Glomerular visceral epithelial cell (primary cell): ENCODE data around the gene DPEP1.
A peak's percentile ranks its signal among the peaks of the same experiment; 100 is the strongest.

Source experiments
- DNase-seq: peaks from one replicate; pipeline ENCODE4 v3.0.0-alpha.2; 2016; ENCODE audit errors: extremely low spot score

The DPEP1 gene

GRCh38 chr16:89599451-89599858 lies 14.0 kb upstream of the DPEP1 start:
- peak; percentile 60 for DNase-seq

GRCh38 chr16:89599902-89600301 lies 13.5 kb upstream of the DPEP1 start:
- DNase-seq = no peak

- no peak for DNase-seq
Observed at GRCh38 chr16:89600427-89600826, 13.0 kb upstream of the DPEP1 start.

- DNase-seq = no peak
Observed at GRCh38 chr16:89600956-89601355, 12.5 kb upstream of the DPEP1 start.

- no peak for DNase-seq
Observed at GRCh38 chr16:89601906-89602272, 11.6 kb upstream of the DPEP1 start.

- DNase-seq = peak; percentile 89
Observed at GRCh38 chr16:89602273-89602951, 11.0 kb upstream of the DPEP1 start.

GRCh38 chr16:89602952-89603590 lies 10.4 kb upstream of the DPEP1 start:
- no peak for DNase-seq

GRCh38 chr16:89604764-89605163 lies 8.7 kb upstream of the DPEP1 start:
- no peak for DNase-seq

GRCh38 chr16:89605186-89605970 lies 8.1 kb upstream of the DPEP1 start:
- no peak for DNase-seq

GRCh38 chr16:89606006-89606405 lies 7.4 kb upstream of the DPEP1 start:
- DNase-seq = no peak

- DNase-seq = no peak
Observed at GRCh38 chr16:89607453-89607852, 6.0 kb upstream of the DPEP1 start.

GRCh38 chr16:89607937-89608740 lies 5.3 kb upstream of the DPEP1 start:
- no peak for DNase-seq

- DNase-seq = no peak
Observed at GRCh38 chr16:89610108-89610453, 3.4 kb upstream of the DPEP1 start.

GRCh38 chr16:89612415-89613166 lies 851 bp upstream of the DPEP1 start:
- no peak for DNase-seq

GRCh38 chr16:89613954-89614459 lies 565 bp downstream of the DPEP1 start:
- no peak for DNase-seq

- DNase-seq = no peak
Observed at GRCh38 chr16:89615176-89615575, 1.7 kb downstream of the DPEP1 start.

GRCh38 chr16:89615596-89616090 lies 2.2 kb downstream of the DPEP1 start:
- no peak for DNase-seq

- DNase-seq = no peak
Observed at GRCh38 chr16:89616623-89617022, 3.2 kb downstream of the DPEP1 start.

GRCh38 chr16:89617036-89617435 lies 3.6 kb downstream of the DPEP1 start:
- no peak for DNase-seq

GRCh38 chr16:89618109-89618998 lies 4.9 kb downstream of the DPEP1 start:
- DNase-seq = peak; percentile 66
